HG03196 (cell line): Measurements from ENCODE around the gene SELENOH.
"Not testable (repeated sequence)": the region's sequence is repeated elsewhere in the genome, so short reads cannot be mapped to it uniquely, and the experiment has no call there.

Source experiments
- ATAC-seq: cut with Tn5 transposase; IDR thresholded peaks from one replicate; pipeline ENCODE4 v1.9.1; 2021; ENCODE audit not compliant: unreplicated experiment

Gene SELENOH

GRCh38 chr11:57741132-57742086 is at the start of gene SELENOH:
Gene SELENOH, plus strand, starts transcription at chr11:57741491. Its CDS starts 105 bp downstream, at chr11:57741596.
- peak; percentile 86 for ATAC-seq

GRCh38 chr11:57698843-57699365 is 42.4 kb upstream of the SELENOH start:
- ATAC-seq: no peak

GRCh38 chr11:57699813-57700212 is 41.5 kb upstream of the SELENOH start:
- no peak for ATAC-seq

- no peak for ATAC-seq
Measured at GRCh38 chr11:57700425-57700824, 40.9 kb upstream of the SELENOH start.

DNA sequence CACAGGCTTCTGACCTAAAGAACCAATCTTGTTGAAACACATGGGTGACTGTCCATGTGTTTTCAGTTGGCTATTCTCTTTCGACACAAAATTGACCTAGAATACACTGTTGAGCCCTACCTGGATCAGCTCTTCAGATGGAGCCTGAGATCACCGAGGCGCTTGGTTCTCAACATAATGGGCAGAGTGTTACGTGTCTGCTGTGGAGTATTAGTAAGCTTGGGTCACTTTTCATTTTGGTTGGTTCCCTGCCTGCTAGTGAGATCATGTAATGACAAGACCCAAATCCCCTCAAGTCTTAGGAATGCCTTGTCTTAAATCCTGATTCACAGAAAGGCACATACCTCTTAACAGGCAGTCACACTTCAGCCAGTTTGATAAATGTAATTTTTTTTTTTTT is 38.0 kb upstream of the SELENOH start:
- no peak for ATAC-seq

DNA sequence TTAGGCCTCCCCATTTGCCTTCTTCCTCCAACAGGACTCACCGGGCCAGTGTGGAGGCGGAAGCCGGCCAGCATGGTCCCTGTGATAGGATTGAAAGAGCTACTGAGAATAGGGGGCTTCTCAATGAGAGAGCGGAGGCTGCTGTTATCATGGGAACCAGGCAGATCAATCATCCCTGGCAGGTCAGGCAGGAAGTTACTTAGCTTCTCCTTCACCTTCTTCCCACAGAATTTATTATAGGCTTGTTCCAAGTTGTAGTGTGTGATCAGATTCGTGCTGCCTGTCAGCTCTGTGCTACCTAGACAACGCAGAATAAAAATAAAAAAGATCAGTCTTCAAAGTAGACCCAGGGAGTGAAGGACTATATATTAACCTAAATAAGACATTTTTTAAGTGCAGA is 36.4 kb upstream of the SELENOH start:
- ATAC-seq: no peak

- not testable (repeated sequence) for ATAC-seq
Measured at GRCh38 chr11:57705432-57705831, 35.9 kb upstream of the SELENOH start.

GRCh38 chr11:57709802-57710367 is 31.4 kb upstream of the SELENOH start:
- no peak for ATAC-seq

GRCh38 chr11:57711414-57712255 is 29.7 kb upstream of the SELENOH start, which contains the start of gene MED19:
Gene MED19, minus strand, starts transcription at chr11:57712215. Its CDS starts 36 bp downstream, at chr11:57712179.
- peak; percentile 42 for ATAC-seq

DNA sequence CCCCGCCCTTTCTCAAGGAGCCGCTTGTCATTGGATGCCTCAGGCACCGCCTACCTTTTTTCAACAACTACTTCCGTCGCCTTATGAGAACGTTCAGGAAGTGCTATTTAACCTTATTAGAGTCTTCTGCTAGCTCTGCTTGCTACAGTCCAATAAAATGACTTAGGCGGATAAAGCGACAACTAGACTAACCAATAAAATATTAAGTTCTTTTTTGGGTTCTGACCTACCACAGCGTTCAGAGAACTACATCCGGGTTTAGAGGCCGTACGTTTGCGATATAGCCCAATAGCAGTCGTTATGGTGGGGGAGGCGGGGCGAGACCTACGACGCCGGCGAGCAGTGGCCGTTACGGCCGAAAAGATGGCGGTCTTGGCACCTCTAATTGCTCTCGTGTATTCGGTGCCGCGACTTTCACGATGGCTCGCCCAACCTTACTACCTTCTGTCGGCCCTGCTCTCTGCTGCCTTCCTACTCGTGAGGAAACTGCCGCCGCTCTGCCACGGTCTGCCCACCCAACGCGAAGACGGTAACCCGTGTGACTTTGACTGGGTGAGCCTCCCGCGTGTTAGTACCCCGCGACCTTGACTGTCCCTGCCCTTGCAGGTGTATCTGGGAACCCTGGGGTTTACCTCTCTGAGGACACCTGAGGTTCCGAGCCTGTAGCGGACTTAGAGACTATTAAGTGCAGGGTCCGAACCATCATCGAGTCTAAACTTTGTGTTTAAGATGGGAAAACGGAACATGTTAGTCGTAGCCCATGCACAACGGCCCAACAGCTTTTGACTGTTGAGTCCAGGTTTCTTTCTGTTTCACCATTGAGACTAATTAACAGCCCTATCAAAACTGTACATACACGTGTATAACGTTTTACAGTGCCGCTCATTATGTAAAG is 28.8 kb upstream of the SELENOH start, which contains the start of gene TMX2:
Gene TMX2, plus strand, starts transcription at position 338 of the 895 bp plus-strand sequence. Its CDS starts 26 bp downstream, at position 364.
- ATAC-seq: peak; percentile 93

DNA sequence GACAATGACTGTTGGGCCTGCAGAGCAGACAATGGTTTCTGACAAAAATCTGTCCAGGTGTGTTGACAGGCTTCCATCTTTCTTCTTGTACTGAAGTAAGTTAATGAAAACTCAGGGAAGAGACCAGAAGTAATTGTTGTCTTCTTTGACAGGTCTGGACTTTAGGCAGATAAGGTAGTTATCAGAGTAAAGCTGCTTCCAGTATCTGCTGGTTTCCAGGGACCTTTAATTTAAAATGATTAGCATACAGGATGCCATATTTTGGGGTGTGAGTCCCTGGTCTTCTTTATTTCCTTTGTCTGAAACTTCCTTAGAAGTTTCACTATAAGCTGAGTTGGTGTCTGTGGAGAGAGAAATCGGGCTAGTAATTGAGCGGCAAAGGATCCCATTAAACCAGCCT is 27.5 kb upstream of the SELENOH start:
- no peak for ATAC-seq

DNA sequence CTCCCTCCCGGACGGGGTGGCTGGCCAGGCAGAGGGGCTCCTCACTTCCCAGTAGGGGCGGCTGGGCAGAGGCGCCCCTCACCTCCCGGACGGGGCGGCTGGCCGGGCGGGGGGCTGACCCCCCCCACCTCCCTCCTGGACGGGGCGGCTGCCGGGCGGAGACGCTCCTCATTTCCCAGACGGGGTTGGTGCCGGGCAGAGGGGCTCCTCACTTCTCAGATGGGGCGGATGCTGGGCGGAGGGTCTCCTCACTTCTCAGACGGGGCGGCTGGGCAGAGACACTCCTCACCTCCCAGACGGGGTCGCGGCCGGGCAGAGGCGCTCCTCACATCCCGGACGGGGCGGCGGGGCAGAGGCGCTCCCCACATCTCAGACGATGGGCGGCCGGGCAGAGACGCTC is 24.6 kb upstream of the SELENOH start:
- ATAC-seq: not testable (repeated sequence)

DNA sequence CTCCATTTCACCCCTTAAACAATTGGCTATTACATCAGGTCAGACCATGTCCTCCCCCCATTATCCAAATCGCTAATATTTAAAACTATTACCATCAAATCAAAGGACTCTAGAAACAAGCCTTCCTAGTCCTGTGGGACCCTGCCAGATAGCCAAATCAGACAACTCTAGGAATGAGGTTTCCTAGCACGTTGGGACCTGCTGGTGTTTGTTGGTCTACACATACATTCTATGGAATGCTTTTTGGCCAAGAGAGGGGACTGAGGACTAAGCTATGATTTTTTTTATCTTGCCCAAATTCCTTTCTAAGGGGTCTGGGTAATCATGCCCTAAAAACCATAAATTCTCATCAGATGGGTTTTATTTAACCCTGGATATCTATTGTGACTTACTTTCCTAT is 14.1 kb upstream of the SELENOH start:
- ATAC-seq: no peak

- ATAC-seq: no peak
Measured at GRCh38 chr11:57728829-57729228, 12.5 kb upstream of the SELENOH start.

DNA sequence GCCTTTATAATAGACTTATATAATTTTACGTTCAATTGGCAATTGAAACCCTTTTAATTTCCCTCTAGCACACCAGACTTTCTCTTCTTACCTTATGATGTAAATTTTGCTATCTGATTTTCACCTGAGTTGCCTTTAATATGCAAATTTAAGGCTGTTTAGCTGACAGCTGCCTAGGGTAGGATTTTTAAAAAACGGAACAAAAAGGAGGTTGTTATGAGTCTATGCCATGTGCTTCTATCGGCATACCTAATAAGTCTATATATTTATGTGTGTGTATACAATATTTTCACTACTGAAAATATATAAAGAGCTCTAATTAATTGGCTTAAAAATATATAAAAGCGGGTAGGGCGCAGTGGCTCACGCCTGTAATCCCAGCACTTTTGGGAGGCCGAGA is 11.8 kb upstream of the SELENOH start:
- ATAC-seq: no peak

DNA sequence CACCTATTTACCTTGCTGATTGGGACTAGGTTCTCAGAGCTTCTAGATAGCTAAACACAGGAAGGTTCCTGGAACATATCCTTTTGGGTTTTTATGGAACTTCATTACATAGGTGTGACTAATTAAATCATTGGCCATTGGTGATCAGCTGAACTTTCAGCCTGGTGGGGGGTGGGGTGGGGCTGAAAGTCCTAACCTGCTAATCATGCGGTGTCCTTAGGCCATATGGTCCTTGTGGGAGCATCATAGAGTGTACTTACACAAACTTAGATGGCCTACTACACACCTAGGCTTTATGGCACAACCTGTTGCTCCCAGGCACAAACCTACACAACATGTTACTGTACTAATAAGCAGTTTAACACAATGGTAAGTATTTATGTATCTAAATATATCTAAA is 8.6 kb upstream of the SELENOH start:
- no peak for ATAC-seq

DNA sequence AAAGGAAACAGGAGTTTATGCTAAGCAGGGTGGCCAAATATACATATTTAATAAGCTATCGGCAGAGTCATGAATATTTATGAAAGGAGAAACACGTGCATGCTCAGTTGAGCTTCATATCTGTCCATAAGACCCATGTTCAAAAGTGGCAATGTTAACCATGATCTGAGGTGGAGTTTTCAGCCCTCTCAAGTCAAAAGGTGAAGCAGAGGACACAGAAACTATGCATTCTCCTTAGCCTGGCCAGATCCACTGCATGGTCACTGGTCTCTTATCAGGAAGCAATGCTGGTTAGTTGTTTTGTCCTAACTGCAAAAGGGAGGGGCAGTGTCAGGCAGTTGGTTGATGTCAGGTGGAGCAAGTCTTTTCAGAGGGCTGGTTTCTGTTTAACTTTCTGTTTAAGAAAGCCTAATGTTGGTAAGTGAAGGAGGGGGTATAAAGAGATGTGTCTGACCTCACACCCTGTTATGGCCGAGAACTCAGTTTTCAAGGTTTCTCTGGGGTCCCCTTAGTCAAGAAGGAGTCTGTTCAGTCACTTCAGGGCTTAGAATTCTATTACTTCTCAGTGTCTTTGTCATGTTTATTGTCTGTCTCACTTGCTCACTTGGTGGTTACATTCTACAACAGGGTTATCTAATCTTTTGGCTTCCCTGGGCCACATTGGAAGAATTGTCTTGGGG is 5.5 kb upstream of the SELENOH start:
- ATAC-seq: no peak

- ATAC-seq: no peak
Measured at GRCh38 chr11:57742087-57742452, 779 bp downstream of the SELENOH start.

DNA sequence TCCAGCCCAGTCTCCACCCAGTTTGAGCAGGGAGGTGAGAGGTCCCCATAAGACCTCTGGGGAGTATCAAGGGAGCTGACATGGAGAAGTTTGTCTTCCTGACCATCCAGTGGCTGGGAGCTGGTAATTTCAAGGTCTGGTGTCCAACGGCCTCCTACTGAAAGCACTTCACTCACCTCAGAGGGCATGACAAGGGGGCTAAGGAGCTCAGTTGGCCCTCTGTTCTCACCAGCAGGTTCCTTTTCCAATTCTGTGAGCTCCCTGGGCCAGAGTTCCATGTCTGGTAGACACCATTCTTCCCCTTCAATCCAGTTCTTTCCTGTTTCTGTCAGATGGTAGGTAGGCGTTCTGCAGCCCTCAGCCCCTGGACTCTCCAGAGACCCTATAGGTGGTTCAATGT is 3.1 kb downstream of the SELENOH start:
- ATAC-seq: no peak
